HG02588 (cell line): ENCODE measurements around the gene SYTL3.
A peak's percentile ranks its signal among the peaks of the same experiment; 100 is the strongest.
"Not testable (repeated sequence)": the region's sequence is repeated elsewhere in the genome, so short reads cannot be mapped to it uniquely, and the experiment has no call there.

Experiments used
- ATAC-seq: cut with Tn5 transposase; IDR thresholded peaks from one replicate; pipeline ENCODE4 v1.9.1; 2021; ENCODE audit warnings: mild to moderate bottlenecking, moderate library complexity; ENCODE audit not compliant: unreplicated experiment

The SYTL3 gene

GRCh38 chr6:158686791-158687381, 37.0 kb downstream of the SYTL3 start:
- peak; percentile 67 for ATAC-seq

- no peak for ATAC-seq
Measured at GRCh38 chr6:158687506-158687905, 37.7 kb downstream of the SYTL3 start.

- ATAC-seq: no peak
Measured at GRCh38 chr6:158688860-158689259, 39.0 kb downstream of the SYTL3 start.

- ATAC-seq: no peak
Measured at GRCh38 chr6:158694913-158695312, 45.1 kb downstream of the SYTL3 start.

- no peak for ATAC-seq
Measured at GRCh38 chr6:158697811-158698210, 48.0 kb downstream of the SYTL3 start.

- no peak for ATAC-seq
Measured at GRCh38 chr6:158698931-158699330, 49.1 kb downstream of the SYTL3 start.

GRCh38 chr6:158701268-158701667, 51.4 kb downstream of the SYTL3 start:
- not testable (repeated sequence) for ATAC-seq

GRCh38 chr6:158703111-158703836, 53.4 kb downstream of the SYTL3 start:
- ATAC-seq: no peak

- peak; percentile 97 for ATAC-seq
Measured at GRCh38 chr6:158703837-158704822, 54.3 kb downstream of the SYTL3 start.

- ATAC-seq: no peak
Measured at GRCh38 chr6:158705386-158706126, 55.7 kb downstream of the SYTL3 start.

GRCh38 chr6:158706369-158706982, 56.6 kb downstream of the SYTL3 start:
- ATAC-seq: no peak

- ATAC-seq: no peak
Measured at GRCh38 chr6:158707120-158707820, 57.4 kb downstream of the SYTL3 start.

- no peak for ATAC-seq
Measured at GRCh38 chr6:158707821-158708195, 58.0 kb downstream of the SYTL3 start.

- ATAC-seq: no peak
Measured at GRCh38 chr6:158708239-158708638, 58.4 kb downstream of the SYTL3 start.

- no peak for ATAC-seq
Measured at GRCh38 chr6:158709809-158710208, 60.0 kb downstream of the SYTL3 start.

GRCh38 chr6:158711264-158711663, 61.4 kb downstream of the SYTL3 start:
- ATAC-seq: no peak

GRCh38 chr6:158713469-158713868, 63.6 kb downstream of the SYTL3 start:
- no peak for ATAC-seq

- no peak for ATAC-seq
Measured at GRCh38 chr6:158714706-158715105, 64.9 kb downstream of the SYTL3 start.
